ENCODE measurements around the gene BTNL3. TPM values are rescaled to one million over a fixed set of nuclear protein-coding genes. Genes with fewer than 3 reads are reported as not detected.

BTNL3 gene
- total and polyA plus RNA-seq, 9 of the 15 experiments (the other 6 are each of a cell fraction or from before 2014, with no cell fraction given) = 0.03 to 0.44 (median 0.04) TPM; not detected in 4

- Histone ChIP-seq H3K4me1 (replicated peaks in 1 of 2; ENCODE audit: control insufficient read depth in 2 of 2, insufficient read depth in 2 of 2, low read length in 2 of 2) (peaks cover 38 to 39% of the 10 kb centered on the region in 2 experiments), H3K27me3 (ENCODE audit: control insufficient read depth in 2 of 2, insufficient read depth in 2 of 2, low read length in 2 of 2) (no peaks in the 10 kb centered on the region), H3K4me2 (ENCODE audit: insufficient read depth, low read length) (peak overlapping the region; percentile 99; the same call in 1 of the 2 replicates), H4K20me1 (replicated peaks; ENCODE audit: control insufficient read depth, insufficient read depth, low read length) (no peaks in the 10 kb centered on the region), H3K9me3 (replicated peaks; ENCODE audit: control insufficient read depth, insufficient read depth, low read depth, low read length) (no peaks in the 10 kb centered on the region), H3K4me3 (no peak overlapping the region; the same call in 1 of the 2 replicates), H3K27ac (ENCODE audit: extremely low read depth, low read depth, low read length) (peak overlapping the region; percentile 30; the same call in 2 of the 3 replicates), H3K79me2 (ENCODE audit: control insufficient read depth, insufficient read depth, low read length) (peaks cover 62% of the 10 kb centered on the region), H3K36me3 (ENCODE audit: control insufficient read depth, insufficient read depth, low read length) (peaks cover 39% of the 10 kb centered on the region), H3K9ac (ENCODE audit: insufficient read depth in 1 of 2, low read depth in 2 of 2, low read length in 2 of 2) (peak overlapping the region in 1 of 2 experiments; percentile 43; a peak in 2 of 4 replicates), H3K9me1 (ENCODE audit: control insufficient read depth, insufficient read depth, low read length) (no peaks in the 10 kb centered on the region), H2AFZ (ENCODE audit: low read depth, low read length) (no peak overlapping the region)
- 5% methylated on average over 7 of the region's 7 CpGs for WGBS (ENCODE audit: insufficient coverage, low coverage, missing lambda C conversion rate)
- CTCF ChIA-PET (ENCODE audit: low intra/inter-chr PET ratio) = no interaction called here
- POLR2A ChIA-PET = interaction anchor here (0.5 to 1.6 kb wide), 13 partner anchors 10 to 844 kb away, joined by 3 to 6 read pairs (median 3); no protein-coding TSS in a partner anchor
- TSS peak; percentile 51 for BruUV-seq (replicated peaks)
- peak; percentile 43 to 81 (median 56) for DNase-seq (ENCODE audit: extremely low read depth in 1 of 4, low spot score in 3 of 4)
- in situ Hi-C loops (cut with MboI) = no loop called here
- intact Hi-C loops (cut with micrococcal nuclease) = loop anchor here (5.0 kb wide), 1 partner anchor 273 kb away; no protein-coding TSS in a partner anchor
- ATAC-seq = peak; percentile 68
- peak; percentile 67 for FAIRE-seq
- TF ChIP-seq YBX1 (IDR thresholded peaks at IDR 0.05) (no peak), HNRNPH1 (optimal IDR thresholded peaks at IDR 0.05; ENCODE audit: low read depth, low read length) (no peak), TRIM28 (IDR thresholded peaks at IDR 0.05) (no peak), ZC3H4 (CRISPR knock-in tag; IDR thresholded peaks at IDR 0.05; ENCODE audit: borderline replicate concordance) (no peak), LEF1 (IDR thresholded peaks at IDR 0.05) (no peak), KLF1 (tag; IDR thresholded peaks at IDR 0.05) (no peak), TEAD4 (IDR thresholded peaks at IDR 0.05; ENCODE audit: low read length) (no peak), TEAD4 (CRISPR knock-in tag; IDR thresholded peaks at IDR 0.05; ENCODE audit: borderline replicate concordance) (no peak), GTF3C2 (IDR thresholded peaks at IDR 0.05; ENCODE audit: borderline replicate concordance, extremely low read depth, insufficient read length) (no peak), ZNF780A (CRISPR knock-in tag; IDR thresholded peaks at IDR 0.05) (no peak), UBTF (IDR thresholded peaks at IDR 0.05; ENCODE audit: borderline replicate concordance in 1 of 2, low read depth in 2 of 2, low read length in 2 of 2) (peak; percentile 54 to 61; a peak in 1 of 4 replicates), ZC3H11A (IDR thresholded peaks at IDR 0.05; ENCODE audit: low read depth, low read length) (no peak), KAT2B (IDR thresholded peaks at IDR 0.05; ENCODE audit: low read depth, low read length) (no peak), POLR3A (IDR thresholded peaks at IDR 0.05; ENCODE audit: borderline replicate concordance, extremely low read depth, insufficient read depth, insufficient read length) (no peak), MAFF (IDR thresholded peaks at IDR 0.05; ENCODE audit: low read length) (no peak), MTA1 (IDR thresholded peaks at IDR 0.05; ENCODE audit: borderline replicate concordance) (no peak), E2F3 (CRISPR knock-in tag; IDR thresholded peaks at IDR 0.05) (no peak), KAT8 (IDR thresholded peaks at IDR 0.05; ENCODE audit: low read depth) (no peak), MEF2D (tag; conservative IDR thresholded peaks at IDR 0.05; ENCODE audit: low read depth) (no peak), MECOM (CRISPR knock-in tag; IDR thresholded peaks at IDR 0.05) (no peak)
Observed at GRCh38 chr5:181054871-181055459, 66.3 kb downstream of the BTNL3 start.
